HG02623 (cell line): ENCODE results near the gene RHBDD1.
A peak's percentile ranks its signal among the peaks of the same experiment; 100 is the strongest.
"Not testable (repeated sequence)": the region's sequence is repeated elsewhere in the genome, so short reads cannot be mapped to it uniquely, and the experiment has no call there.

Source experiments
- ATAC-seq: cut with Tn5 transposase; IDR thresholded peaks from one replicate; pipeline ENCODE4 v1.9.1; 2021; ENCODE audit warnings: moderate library complexity; ENCODE audit not compliant: unreplicated experiment

RHBDD1 gene

GRCh38 chr2:226839951-226840350 is 4.1 kb downstream of the RHBDD1 start:
- no peak for ATAC-seq

GRCh38 chr2:226843001-226843400 is 7.1 kb downstream of the RHBDD1 start:
- ATAC-seq, result not testable (repeated sequence)

- ATAC-seq, result peak; percentile 50
These were observed 9.7 kb downstream of the RHBDD1 start for GRCh38 chr2:226845386-226846116.

GRCh38 chr2:226847090-226847489 is 11.2 kb downstream of the RHBDD1 start:
- ATAC-seq, result no peak

DNA sequence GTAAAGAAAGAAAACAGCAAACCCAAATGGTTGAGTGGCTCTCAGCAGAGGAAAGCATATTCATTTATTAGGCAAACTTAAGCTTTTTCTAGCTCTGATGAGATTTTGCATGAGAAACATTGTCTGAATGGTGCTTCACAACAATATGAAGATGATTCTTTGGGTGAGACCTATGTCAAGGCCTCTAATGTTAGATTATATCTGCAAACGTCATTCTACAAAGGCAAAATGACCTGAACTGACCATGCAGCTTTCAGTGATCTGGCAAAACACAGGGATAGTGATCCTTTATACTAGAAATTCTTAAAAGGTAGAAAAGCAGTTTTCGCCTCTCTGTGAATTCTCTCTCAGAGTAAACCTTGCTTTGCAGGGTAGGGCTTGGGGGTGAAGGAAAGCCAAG is 11.7 kb downstream of the RHBDD1 start:
- ATAC-seq, result no peak

- ATAC-seq, result no peak
These were observed 13.5 kb downstream of the RHBDD1 start for GRCh38 chr2:226849349-226849748.

- ATAC-seq, result no peak
These were observed 14.2 kb downstream of the RHBDD1 start for GRCh38 chr2:226850024-226850423.

DNA sequence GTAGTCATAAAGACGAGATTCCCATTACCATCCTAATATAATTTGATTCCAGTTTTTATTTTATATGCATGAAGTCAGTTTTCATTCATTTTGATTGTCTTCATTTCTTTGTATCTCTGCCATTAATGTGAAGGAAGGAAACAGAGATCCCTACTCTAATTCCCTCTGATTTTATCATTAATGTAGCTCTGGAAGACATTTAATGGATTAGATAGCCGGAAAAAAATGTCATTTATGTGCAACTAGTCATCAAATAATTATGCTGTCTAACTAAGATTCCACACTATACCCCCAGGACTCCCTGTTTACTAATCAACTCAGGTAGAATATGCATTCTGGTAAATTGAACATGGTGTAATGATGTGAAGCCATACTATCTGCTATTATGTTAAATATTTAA is 19.9 kb downstream of the RHBDD1 start:
- ATAC-seq, result no peak

GRCh38 chr2:226860087-226860486 is 24.2 kb downstream of the RHBDD1 start:
- no peak for ATAC-seq

DNA sequence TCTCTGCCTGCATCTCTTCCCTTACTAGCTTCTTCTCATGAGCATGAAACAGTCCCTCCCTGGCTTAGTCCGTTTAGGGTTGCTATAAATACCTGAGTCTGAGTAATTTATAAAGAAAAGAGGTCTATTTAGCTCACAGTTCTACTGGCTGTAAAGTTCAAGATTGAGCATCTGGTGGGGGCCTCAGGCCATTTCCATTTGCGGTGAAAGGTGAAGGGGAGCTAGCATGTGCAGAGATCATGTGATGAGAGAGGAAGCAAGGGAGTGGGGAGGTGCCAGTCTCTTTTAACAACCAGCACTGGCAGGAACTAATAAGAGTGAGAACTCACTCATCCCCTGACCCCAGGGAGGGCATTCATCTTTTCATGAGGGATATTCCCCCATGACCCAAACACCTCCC is 26.8 kb downstream of the RHBDD1 start:
- peak; percentile 70 for ATAC-seq

- ATAC-seq, result no peak
These were observed 29.4 kb downstream of the RHBDD1 start for GRCh38 chr2:226865273-226865672.

- ATAC-seq, result no peak
These were observed 29.9 kb downstream of the RHBDD1 start for GRCh38 chr2:226865710-226866109.

GRCh38 chr2:226868331-226869162 is 32.7 kb downstream of the RHBDD1 start:
- no peak for ATAC-seq

GRCh38 chr2:226869371-226869770 is 33.5 kb downstream of the RHBDD1 start:
- ATAC-seq, result no peak

- peak; percentile 60 for ATAC-seq
These were observed 37.3 kb downstream of the RHBDD1 start for GRCh38 chr2:226873051-226873620.

GRCh38 chr2:226873826-226874225 is 38.0 kb downstream of the RHBDD1 start:
- ATAC-seq, result no peak

GRCh38 chr2:226874749-226875148 is 38.9 kb downstream of the RHBDD1 start:
- no peak for ATAC-seq

GRCh38 chr2:226875438-226876225 is 39.8 kb downstream of the RHBDD1 start:
- no peak for ATAC-seq

DNA sequence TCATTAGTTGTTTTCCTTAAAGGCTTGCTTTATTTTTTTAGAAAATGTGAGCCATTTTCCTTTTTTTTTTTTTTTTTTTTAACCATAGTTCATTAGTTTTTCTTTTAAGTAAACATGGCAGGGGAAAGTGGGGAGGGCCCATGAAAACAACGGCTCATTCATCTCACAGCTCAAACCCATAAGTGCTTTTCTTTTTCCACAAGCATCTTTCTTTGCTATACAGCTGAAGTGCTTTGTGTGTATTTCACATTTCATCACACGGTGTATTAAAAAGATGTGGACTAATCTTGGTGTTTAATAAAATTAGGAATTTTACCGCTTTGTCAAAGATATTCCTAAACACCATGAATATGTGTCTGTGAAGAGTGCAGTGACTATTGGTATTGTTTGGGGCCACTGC is 41.6 kb downstream of the RHBDD1 start:
- ATAC-seq, result no peak

DNA sequence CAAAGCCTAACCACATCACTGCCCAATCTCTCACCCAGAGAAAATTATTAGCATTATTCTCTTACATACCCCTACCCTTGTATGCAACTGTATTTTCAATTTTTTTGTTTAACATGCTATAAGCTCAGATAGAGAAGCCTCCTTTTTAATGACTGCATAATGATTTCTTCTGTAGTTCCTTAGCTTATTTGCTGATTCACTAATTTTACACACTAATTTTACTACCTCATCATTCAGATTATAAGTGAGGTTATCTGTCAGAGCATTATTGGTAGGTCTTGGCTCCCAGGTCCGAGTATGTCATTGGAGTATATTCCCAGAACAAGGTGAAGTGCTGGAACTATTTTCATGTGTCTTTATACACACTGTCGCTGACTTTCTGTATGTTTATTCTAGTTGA is 45.4 kb downstream of the RHBDD1 start:
- no peak for ATAC-seq

- ATAC-seq, result no peak
These were observed 46.8 kb downstream of the RHBDD1 start for GRCh38 chr2:226882606-226883005.
